Activated naive CD8-positive, alpha-beta T cell treated with anti-CD3 and anti-CD28 coated beads, Interleukin-2, amount 50 U/mL, for 24 hours (primary cell): Measurements from ENCODE around the gene CCDC142.

Experiments used
- ATAC-seq: fragments of 150-1000 bp; cut with Tn5 transposase; one replicate; pipeline ENCODE4 v1.10.0; 2021
- DNase-seq: peaks from one replicate; pipeline ENCODE4 v3.0.0; 2021
- H3K27ac Mint-ChIP-seq: one replicate; pipeline ENCODE4 v1.8.0; 2021; ENCODE audit warnings: mild to moderate bottlenecking, mixed read lengths
- H3K27me3 Mint-ChIP-seq: one replicate; pipeline ENCODE4 v1.8.0; 2021; ENCODE audit warnings: mixed read lengths
- H3K36me3 Mint-ChIP-seq: one replicate; pipeline ENCODE4 v1.8.0; 2021; ENCODE audit warnings: low read depth, mixed read lengths
- H3K4me1 Mint-ChIP-seq: one replicate; pipeline ENCODE4 v1.8.0; 2021; ENCODE audit warnings: mixed read lengths
- H3K4me3 Mint-ChIP-seq: one replicate; pipeline ENCODE4 v1.8.0; 2021; ENCODE audit warnings: mild to moderate bottlenecking, moderate library complexity, mixed read lengths
- H3K9me3 Mint-ChIP-seq: one replicate; pipeline ENCODE4 v1.8.0; 2021; ENCODE audit warnings: mixed read lengths

The CCDC142 gene, protein sequence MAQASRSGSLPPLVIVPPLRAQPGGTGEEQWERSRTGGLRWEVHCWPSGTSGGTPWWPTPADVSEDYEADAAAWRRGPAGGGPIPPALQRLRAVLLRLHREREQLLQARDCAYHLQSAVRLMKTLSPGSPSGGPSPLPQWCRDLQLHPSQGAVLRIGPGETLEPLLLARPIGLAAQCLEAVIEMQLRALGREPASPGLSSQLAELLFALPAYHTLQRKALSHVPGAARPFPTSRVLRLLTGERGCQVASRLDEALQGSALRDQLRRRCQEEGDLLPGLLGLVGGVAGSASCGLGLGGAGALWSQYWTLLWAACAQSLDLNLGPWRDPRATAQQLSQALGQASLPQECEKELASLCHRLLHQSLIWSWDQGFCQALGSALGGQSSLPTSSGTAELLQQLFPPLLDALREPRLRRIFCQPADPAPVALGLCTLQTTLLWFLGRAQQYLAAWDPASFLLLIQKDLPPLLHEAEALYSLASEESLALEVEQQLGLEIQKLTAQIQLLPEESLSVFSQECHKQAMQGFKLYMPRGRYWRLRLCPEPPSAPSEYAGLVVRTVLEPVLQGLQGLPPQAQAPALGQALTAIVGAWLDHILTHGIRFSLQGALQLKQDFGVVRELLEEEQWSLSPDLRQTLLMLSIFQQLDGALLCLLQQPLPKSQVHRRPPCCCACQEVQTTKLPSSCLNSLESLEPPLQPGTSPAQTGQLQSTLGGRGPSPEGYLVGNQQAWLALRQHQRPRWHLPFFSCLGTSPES

DNA sequence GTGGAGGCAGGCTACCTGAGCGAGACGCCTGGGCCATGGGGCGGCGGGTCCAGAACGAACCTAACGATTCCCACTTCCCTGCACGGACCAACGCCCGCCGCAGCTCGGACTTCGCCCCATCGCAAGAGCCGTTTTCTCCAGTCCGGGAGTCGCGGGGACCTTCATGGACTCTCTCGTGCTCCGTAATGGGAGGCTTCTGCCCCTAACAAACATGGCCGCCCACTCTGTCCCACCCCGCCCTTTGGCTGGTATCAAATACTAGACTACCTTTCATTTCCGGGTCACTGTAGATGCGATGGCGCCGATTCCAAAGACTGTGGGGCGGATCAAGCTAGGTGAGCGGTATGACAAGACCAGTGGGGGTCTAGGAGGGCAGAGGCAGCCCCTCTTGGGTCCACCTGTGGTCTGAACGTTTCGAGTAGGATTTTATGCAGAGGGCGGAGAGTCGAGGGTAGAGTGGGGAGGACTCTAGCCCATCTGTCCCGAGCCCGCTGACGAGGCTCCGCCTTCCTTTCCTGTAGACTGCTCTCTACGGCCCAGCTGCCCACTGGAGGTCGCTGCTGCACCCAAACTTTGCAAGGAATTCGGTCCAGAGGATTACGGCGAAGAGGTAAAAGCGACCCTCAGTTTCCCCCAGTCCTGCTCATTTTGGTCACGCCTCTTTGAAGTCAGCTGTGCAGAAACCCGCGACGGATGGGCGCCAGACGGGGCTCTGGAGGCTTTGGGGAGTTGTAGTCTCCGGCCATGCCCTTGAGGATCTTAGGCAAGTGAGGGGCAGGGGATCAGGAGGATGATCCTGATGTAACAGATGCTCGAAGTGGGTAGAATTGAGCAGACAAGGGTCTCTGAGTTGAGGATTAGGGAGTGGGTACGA is at the start of gene CCDC142, which contains the start of gene TTC31:
Gene CCDC142 (minus strand): TSS at position 198 of the 874 bp plus-strand sequence. CDS start 161 bp downstream, at position 37.
Gene TTC31 (plus strand): TSS at position 281 of the 874 bp plus-strand sequence. CDS start 15 bp downstream, at position 296.
- peak; percentile 94 for DNase-seq
- H3K4me1 Mint-ChIP-seq, result peaks cover 31% of the 10 kb centered on the region
- H3K27me3 Mint-ChIP-seq, result no peaks in the 10 kb centered on the region
- H3K9me3 Mint-ChIP-seq, result no peaks in the 10 kb centered on the region
- H3K27ac Mint-ChIP-seq, result peak within 1 kb of the TSS; percentile 96
- H3K4me3 Mint-ChIP-seq, result peak within 1 kb of the TSS; percentile 95
- peak; percentile 94 for ATAC-seq
- H3K36me3 Mint-ChIP-seq, result peaks cover 22% of the 10 kb centered on the region

DNA sequence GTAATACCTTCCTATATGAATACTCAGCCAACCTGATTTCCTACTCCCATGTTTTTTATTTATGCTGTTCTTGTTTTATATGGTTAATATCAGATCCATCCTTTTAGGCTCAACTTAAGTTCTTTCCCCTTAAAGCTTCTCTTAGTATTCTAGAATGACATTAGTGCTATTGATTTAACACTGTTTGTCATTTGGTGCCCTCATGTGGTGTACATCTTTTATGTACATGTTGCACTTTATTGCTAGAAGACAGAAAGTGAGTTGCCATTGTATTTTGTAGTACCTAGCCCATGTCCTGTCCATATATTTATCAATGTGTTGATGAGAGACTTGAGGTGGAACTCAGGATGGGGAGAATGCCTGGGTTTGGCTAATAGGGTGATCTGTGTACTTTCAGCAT is 49.4 kb upstream of the CCDC142 start:
- Mint-ChIP-seq H3K4me3 (peak overlapping the region; percentile 29), H3K9me3 (no peaks in the 10 kb centered on the region), H3K36me3 (peaks cover 41% of the 10 kb centered on the region), H3K27ac (peak overlapping the region; percentile 23), H3K4me1 (peaks cover 35% of the 10 kb centered on the region), H3K27me3 (peaks cover 1% of the 10 kb centered on the region)
- DNase-seq (no peak), ATAC-seq (no peak)

- no peak for ATAC-seq
- H3K9me3 Mint-ChIP-seq, result no peaks in the 10 kb centered on the region
- H3K4me3 Mint-ChIP-seq, result peak overlapping the region; percentile 94
- H3K27me3 Mint-ChIP-seq, result no peaks in the 10 kb centered on the region
- H3K27ac Mint-ChIP-seq, result peak overlapping the region; percentile 23
- peaks cover 47% of the 10 kb centered on the region for H3K36me3 Mint-ChIP-seq
- peaks cover 40% of the 10 kb centered on the region for H3K4me1 Mint-ChIP-seq
- DNase-seq, result no peak
These were observed 48.9 kb upstream of the CCDC142 start for GRCh38 chr2:74531666-74532065.

DNA sequence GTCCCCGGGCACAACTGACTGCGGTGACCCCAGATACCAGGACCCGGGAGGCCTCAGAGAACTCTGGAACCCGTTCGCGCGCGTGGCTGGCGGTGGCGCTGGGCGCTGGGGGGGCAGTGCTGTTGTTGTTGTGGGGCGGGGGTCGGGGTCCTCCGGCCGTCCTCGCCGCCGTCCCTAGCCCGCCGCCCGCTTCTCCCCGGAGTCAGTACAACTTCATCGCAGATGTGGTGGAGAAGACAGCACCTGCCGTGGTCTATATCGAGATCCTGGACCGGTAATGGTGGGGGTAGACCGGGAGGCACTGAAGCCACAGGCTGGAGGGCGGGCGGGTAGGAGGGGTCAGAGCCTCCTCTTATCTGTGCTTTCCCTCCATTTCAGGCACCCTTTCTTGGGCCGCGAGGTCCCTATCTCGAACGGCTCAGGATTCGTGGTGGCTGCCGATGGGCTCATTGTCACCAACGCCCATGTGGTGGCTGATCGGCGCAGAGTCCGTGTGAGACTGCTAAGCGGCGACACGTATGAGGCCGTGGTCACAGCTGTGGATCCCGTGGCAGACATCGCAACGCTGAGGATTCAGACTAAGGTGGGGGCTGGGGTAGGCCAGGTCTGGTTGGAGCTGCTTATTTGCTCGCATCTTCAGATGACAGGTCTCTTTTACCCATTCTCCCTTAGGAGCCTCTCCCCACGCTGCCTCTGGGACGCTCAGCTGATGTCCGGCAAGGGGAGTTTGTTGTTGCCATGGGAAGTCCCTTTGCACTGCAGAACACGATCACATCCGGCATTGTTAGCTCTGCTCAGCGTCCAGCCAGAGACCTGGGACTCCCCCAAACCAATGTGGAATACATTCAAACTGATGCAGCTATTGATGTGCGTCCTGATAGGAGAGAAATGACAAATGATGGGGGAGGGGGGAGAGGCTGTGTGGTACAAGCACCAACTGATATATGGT is 47.7 kb upstream of the CCDC142 start:
- peak overlapping the region; percentile 94 for H3K4me3 Mint-ChIP-seq
- peak; percentile 55 for DNase-seq
- H3K4me1 Mint-ChIP-seq, result peaks cover 46% of the 10 kb centered on the region

DNA sequence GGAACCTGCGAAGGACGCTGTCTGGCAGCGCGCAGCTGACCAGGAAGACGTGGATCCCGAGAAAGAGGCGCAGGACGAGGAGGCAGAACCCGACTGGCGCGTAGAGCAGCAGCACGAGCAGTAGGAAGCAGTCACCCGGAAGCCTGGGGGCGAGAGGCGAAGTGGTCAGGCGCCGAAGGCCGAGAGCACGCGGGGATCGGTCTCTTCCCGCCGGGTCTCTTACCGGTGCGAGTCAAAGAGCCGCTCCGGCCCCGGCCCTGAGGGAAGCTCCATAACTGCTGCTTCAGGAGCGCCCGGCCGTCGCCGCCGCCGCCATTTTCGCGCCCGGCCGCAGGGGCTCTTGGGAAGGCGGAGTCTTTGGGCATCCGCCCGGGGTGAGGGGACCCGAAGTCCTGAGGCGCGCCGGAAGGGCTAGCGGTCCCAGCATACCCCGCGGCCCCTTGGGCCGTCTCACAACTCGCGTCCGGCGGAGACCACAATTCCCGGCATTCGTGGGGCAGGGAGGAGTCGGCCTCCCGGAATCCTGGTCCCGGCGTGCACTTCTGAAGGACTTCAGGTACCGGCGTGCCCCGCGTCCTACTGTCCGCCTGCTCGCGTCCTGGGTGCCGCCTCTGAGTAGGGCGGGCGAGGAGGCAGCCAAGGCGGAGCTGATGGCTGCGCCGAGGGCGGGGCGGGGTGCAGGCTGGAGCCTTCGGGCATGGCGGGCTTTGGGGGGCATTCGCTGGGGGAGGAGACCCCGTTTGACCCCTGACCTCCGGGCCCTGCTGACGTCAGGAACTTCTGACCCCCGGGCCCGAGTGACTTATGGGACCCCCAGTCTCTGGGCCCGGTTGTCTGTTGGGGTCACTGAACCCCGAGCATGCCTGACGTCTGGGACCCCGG is 46.8 kb upstream of the CCDC142 start, which contains the start of the genes AUP1 and HTRA2:
Gene AUP1 (minus strand): TSS at position 350 of the 882 bp plus-strand sequence. CDS start 77 bp downstream, at position 273.
Gene HTRA2 (plus strand): TSS at position 577 of the 882 bp plus-strand sequence. CDS start 74 bp downstream, at position 651.
- peaks cover 57% of the 10 kb centered on the region for H3K36me3 Mint-ChIP-seq
- peak; percentile 93 for DNase-seq
- peak; percentile 92 for ATAC-seq
- peaks cover 46% of the 10 kb centered on the region for H3K4me1 Mint-ChIP-seq
- peak within 1 kb of the TSS; percentile 93 for H3K27ac Mint-ChIP-seq
- no peaks in the 10 kb centered on the region for H3K9me3 Mint-ChIP-seq
- H3K4me3 Mint-ChIP-seq, result peak within 1 kb of the TSS; percentile 94
- no peaks in the 10 kb centered on the region for H3K27me3 Mint-ChIP-seq

More for the DNA sequence above, 47.7 kb upstream of the CCDC142 start:
- Mint-ChIP-seq H3K9me3 (no peaks in the 10 kb centered on the region), H3K36me3 (peaks cover 57% of the 10 kb centered on the region), H3K27me3 (no peaks in the 10 kb centered on the region), H3K27ac (peak overlapping the region; percentile 84)
- ATAC-seq, result peak; percentile 22

DNA sequence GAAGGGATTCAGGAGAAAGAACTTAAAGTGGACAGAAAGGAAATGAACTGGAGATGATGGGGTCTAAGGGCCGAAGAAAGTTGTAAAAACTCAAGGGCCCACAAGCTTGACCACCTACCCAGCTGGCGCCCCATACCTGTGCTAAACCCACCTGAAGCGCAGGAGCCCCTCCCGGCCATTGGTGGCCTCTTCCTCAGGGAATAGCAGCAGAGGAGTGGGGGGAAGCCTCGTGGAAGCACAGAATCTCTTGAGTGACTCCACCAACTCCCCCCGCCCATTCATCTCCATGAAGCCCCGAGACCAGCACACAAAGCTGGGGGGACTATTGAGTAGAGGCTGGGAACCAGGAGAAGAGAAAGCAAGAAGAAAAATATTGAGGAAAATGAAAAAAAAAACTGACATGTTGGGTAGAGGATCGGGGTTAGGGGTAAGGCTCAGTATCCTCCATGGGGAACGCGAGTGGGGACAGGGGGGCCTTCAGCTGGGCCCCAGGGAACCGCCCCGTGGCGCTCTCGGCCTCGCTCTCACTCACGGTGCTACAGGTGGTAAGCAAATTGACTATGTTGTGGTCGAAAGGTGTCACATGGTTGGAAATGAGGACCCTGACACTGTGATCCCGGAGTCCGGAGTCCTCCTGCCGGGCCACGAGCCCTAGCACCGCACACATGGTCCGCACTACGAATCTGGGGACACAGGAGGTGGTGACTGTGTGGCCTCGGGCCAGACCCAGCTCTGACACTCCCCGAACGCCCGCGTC is 46.0 kb upstream of the CCDC142 start:
- ATAC-seq, result peak; percentile 1
- Mint-ChIP-seq H3K4me1 (peaks cover 46% of the 10 kb centered on the region), H3K4me3 (peak overlapping the region; percentile 94), H3K36me3 (peaks cover 57% of the 10 kb centered on the region), H3K9me3 (no peaks in the 10 kb centered on the region), H3K27ac (peak overlapping the region; percentile 93), H3K27me3 (no peaks in the 10 kb centered on the region)
- DNase-seq, result no peak

DNA sequence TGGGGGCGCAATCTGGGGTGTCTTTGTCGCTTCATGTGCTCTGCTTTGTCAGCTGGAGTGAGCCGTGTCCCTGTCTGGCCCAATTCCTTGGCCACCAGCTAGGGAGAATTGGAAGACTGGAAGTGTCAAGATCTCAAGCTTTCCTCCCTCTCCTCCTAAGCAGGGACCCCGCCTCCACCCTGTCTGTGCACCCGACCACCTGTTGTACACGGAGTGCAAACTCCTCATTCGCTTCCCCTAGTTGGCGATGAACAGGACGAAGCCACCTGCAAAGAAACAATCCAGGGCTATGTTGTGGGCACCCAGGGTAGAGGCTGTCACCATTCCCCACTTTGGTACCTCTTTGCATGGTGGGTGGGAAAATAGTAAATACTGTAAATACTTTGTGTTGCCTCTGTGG is 44.9 kb upstream of the CCDC142 start:
- Mint-ChIP-seq H3K27me3 (no peaks in the 10 kb centered on the region), H3K36me3 (peaks cover 54% of the 10 kb centered on the region), H3K27ac (peak overlapping the region; percentile 93), H3K4me1 (peaks cover 46% of the 10 kb centered on the region), H3K9me3 (no peaks in the 10 kb centered on the region), H3K4me3 (peak overlapping the region; percentile 94)
- DNase-seq, result no peak
- ATAC-seq, result no peak

DNA sequence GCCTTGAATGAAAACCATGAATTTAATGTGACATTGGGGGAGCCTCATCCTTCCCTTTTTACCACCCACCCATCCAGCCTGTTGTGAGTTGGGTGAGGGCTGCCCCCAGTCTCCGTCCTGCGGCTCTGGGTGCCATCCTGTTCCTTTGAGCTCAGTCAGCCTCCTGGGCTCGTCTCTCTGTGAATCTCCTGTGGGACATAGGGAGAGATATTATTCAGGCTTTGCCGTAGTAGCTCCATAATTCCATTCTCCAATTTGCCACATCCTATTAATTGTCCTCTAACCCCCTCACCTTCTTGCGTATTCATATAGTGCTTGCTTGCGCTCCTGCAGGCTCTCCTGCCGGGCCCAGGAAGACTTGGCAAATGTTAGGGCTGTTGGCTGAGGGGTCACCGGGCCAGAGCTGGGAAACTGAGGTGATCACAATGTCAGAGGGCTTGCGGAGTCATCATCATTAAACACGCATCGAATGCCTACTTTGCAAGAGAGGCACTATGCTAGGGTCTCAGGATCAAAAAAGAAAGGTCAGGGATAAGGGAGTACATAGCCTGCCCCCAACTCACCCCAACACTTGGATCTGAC is 43.9 kb upstream of the CCDC142 start:
- H3K9me3 Mint-ChIP-seq, result no peaks in the 10 kb centered on the region
- ATAC-seq, result no peak
- no peak overlapping the region for H3K4me3 Mint-ChIP-seq
- peaks cover 2% of the 10 kb centered on the region for H3K27me3 Mint-ChIP-seq
- peaks cover 45% of the 10 kb centered on the region for H3K36me3 Mint-ChIP-seq
- H3K27ac Mint-ChIP-seq, result peak overlapping the region; percentile 34
- DNase-seq, result no peak
- peaks cover 38% of the 10 kb centered on the region for H3K4me1 Mint-ChIP-seq

GRCh38 chr2:74525717-74526648 is 43.2 kb upstream of the CCDC142 start, which contains the start of gene DQX1:
DQX1 (minus strand) TSS chr2:74526231; CDS start chr2:74525729, 502 bp downstream.
- no peak within 1 kb of the TSS for H3K4me3 Mint-ChIP-seq
- H3K9me3 Mint-ChIP-seq, result no peaks in the 10 kb centered on the region
- ATAC-seq (no peak), DNase-seq (no peak)
- H3K27ac Mint-ChIP-seq, result peak within 1 kb of the TSS; percentile 34
- H3K4me1 Mint-ChIP-seq, result peaks cover 30% of the 10 kb centered on the region
- H3K27me3 Mint-ChIP-seq, result peaks cover 4% of the 10 kb centered on the region
- H3K36me3 Mint-ChIP-seq, result peaks cover 38% of the 10 kb centered on the region

- Mint-ChIP-seq H3K27me3 (peaks cover 7% of the 10 kb centered on the region), H3K27ac (no peak overlapping the region), H3K4me3 (no peak overlapping the region), H3K9me3 (no peaks in the 10 kb centered on the region), H3K4me1 (peaks cover 27% of the 10 kb centered on the region), H3K36me3 (peaks cover 36% of the 10 kb centered on the region)
- DNase-seq (no peak), ATAC-seq (no peak)
These were observed 42.3 kb upstream of the CCDC142 start for GRCh38 chr2:74524955-74525716.
